Loucy (cell line): ENCODE data around the gene TES.

Experiments
- EZH2phosphoT487 ChIP-seq: fragments of 200-600 bp; IDR thresholded peaks from 2 replicates; pipeline ENCODE4 v1.6.1; 2018; ENCODE audit warnings: antibody characterized with exemption, mild to moderate bottlenecking, moderate library complexity, borderline replicate concordance
- TF ChIP-seq, protein P1 (sequence below): fragments of 200-600 bp; sonication (generic); conservative IDR thresholded peaks from 2 replicates; pipeline ENCODE4 v1.5.1; 2014; ENCODE audit warnings: mild to moderate bottlenecking, antibody characterized with exemption, low read length

DNA sequence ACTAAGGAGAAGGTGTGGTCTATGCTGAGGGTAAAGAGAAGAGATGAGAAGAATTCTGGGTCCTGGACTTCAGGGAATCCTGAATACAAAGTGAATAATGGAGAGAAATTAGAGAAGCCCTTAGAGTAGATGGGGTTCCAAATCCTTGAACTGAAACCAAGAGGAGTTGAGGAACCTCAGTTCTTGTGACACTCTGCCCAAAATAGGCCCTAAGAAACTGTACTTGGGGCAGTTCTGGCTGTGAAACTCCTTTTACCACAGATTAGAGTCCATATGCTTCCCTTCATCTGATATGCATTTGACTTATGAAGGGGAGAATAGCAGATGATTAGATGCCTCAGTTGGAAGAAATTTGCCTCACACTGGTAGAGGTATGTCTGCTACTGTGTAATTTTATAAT lies 19.0 kb downstream of the TES start:
- TF ChIP-seq, protein P1, sequence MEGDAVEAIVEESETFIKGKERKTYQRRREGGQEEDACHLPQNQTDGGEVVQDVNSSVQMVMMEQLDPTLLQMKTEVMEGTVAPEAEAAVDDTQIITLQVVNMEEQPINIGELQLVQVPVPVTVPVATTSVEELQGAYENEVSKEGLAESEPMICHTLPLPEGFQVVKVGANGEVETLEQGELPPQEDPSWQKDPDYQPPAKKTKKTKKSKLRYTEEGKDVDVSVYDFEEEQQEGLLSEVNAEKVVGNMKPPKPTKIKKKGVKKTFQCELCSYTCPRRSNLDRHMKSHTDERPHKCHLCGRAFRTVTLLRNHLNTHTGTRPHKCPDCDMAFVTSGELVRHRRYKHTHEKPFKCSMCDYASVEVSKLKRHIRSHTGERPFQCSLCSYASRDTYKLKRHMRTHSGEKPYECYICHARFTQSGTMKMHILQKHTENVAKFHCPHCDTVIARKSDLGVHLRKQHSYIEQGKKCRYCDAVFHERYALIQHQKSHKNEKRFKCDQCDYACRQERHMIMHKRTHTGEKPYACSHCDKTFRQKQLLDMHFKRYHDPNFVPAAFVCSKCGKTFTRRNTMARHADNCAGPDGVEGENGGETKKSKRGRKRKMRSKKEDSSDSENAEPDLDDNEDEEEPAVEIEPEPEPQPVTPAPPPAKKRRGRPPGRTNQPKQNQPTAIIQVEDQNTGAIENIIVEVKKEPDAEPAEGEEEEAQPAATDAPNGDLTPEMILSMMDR, result no peak
- no peak for TF ChIP-seq EZH2phosphoT487
